H9 (cell line): Measurements from ENCODE around the gene DUOX1. TPM values are rescaled to one million over a fixed set of nuclear protein-coding genes. Genes with fewer than 3 reads are reported as not detected.

ENCODE experiments used
- DNase-seq: peaks from one replicate; pipeline ENCODE4 v3.0.0-alpha.2; 2017
- H2AFZ ChIP-seq: one replicate; pipeline ENCODE4 v1.6.1; 2013; ENCODE audit warnings: mild to moderate bottlenecking, low read length, control low read depth, moderate library complexity
- H2AK5ac ChIP-seq: 2 replicates; pipeline ENCODE4 v1.6.1; 2013; ENCODE audit warnings: low read length, control low read depth, mixed read lengths; ENCODE audit not compliant: insufficient read length
- H2BK120ac ChIP-seq: one replicate; pipeline ENCODE4 v1.6.1; 2013; ENCODE audit warnings: low read depth, mild to moderate bottlenecking, low read length, control low read depth, inconsistent platforms; ENCODE audit not compliant: poor library complexity, severe bottlenecking
- H2BK12ac ChIP-seq: 2 replicates; pipeline ENCODE4 v1.6.1; 2013; ENCODE audit warnings: low read length, control low read depth, mixed read lengths, low read depth; ENCODE audit not compliant: insufficient read length
- H2BK15ac ChIP-seq: 2 replicates; pipeline ENCODE4 v1.6.1; 2013; ENCODE audit warnings: low read depth, low read length, control low read depth
- H2BK20ac ChIP-seq: one replicate; pipeline ENCODE4 v1.6.1; 2013; ENCODE audit warnings: low read depth, mild to moderate bottlenecking, low read length, control low read depth, inconsistent platforms; ENCODE audit not compliant: poor library complexity, severe bottlenecking
- H2BK5ac ChIP-seq: 2 replicates; pipeline ENCODE4 v1.6.1; 2013; ENCODE audit warnings: low read length, control low read depth, mixed read lengths; ENCODE audit not compliant: insufficient read length
- H3K14ac ChIP-seq: 2 replicates; pipeline ENCODE4 v1.6.1; 2013; ENCODE audit warnings: low read length, control low read depth; ENCODE audit not compliant: insufficient read depth
- H3K18ac ChIP-seq: 2 replicates; pipeline ENCODE4 v1.6.1; 2013; ENCODE audit warnings: low read depth, mild to moderate bottlenecking, mixed read lengths, low read length, control low read depth; ENCODE audit not compliant: insufficient read length
- H3K23ac ChIP-seq: 2 replicates; pipeline ENCODE4 v1.6.1; 2013; ENCODE audit warnings: low read length, control low read depth, mixed read lengths, low read depth; ENCODE audit not compliant: insufficient read length
- H3K23me2 ChIP-seq: 2 replicates; pipeline ENCODE4 v1.6.1; 2013; ENCODE audit warnings: low read depth, mild to moderate bottlenecking, mixed read lengths, low read length, control low read depth; ENCODE audit not compliant: insufficient read length, poor library complexity, severe bottlenecking
- H3K27ac ChIP-seq: 2 replicates; pipeline ENCODE4 v1.5.1; 2013; ENCODE audit warnings: low read length, control low read depth, mixed read lengths, low read depth; ENCODE audit not compliant: insufficient read length
- H3K27me3 ChIP-seq: 2 replicates; pipeline ENCODE4 v1.6.1; 2013; ENCODE audit warnings: low read length, control low read depth, inconsistent platforms; ENCODE audit not compliant: insufficient read depth
- H3K4ac ChIP-seq: 2 replicates; pipeline ENCODE4 v1.6.1; 2013; ENCODE audit warnings: low read depth, mild to moderate bottlenecking, control low read depth, inconsistent platforms, low read length, moderate library complexity
- H3K4me1 ChIP-seq: 2 replicates; pipeline ENCODE4 v1.6.1; 2013; ENCODE audit warnings: low read length, control low read depth, inconsistent platforms; ENCODE audit not compliant: insufficient read depth
- H3K4me2 ChIP-seq: 2 replicates; pipeline ENCODE4 v1.6.1; 2013; ENCODE audit warnings: low read length, control low read depth, mixed read lengths; ENCODE audit not compliant: insufficient read length, insufficient read depth
- H3K56ac ChIP-seq: 2 replicates; pipeline ENCODE4 v1.6.1; 2013; ENCODE audit warnings: low read depth, mild to moderate bottlenecking, mixed read lengths, low read length, control low read depth; ENCODE audit not compliant: insufficient read length
- H3K79me1 ChIP-seq: 2 replicates; pipeline ENCODE4 v1.6.1; 2013; ENCODE audit warnings: low read depth, mild to moderate bottlenecking, moderate library complexity, low read length, control low read depth, inconsistent platforms; ENCODE audit not compliant: insufficient read depth, poor library complexity, severe bottlenecking
- H3K79me2 ChIP-seq: 2 replicates; pipeline ENCODE4 v1.6.1; 2013; ENCODE audit warnings: low read length, control low read depth, inconsistent platforms; ENCODE audit not compliant: insufficient read depth
- H3K9ac ChIP-seq: 2 replicates; pipeline ENCODE4 v1.6.1; 2013; ENCODE audit warnings: low read length, control low read depth, mixed read lengths; ENCODE audit not compliant: insufficient read length; ENCODE audit errors: extremely low read depth
- H3K9me3 ChIP-seq: one replicate; pipeline ENCODE4 v1.6.1; 2013; ENCODE audit warnings: low read depth, low read length, inconsistent platforms; ENCODE audit not compliant: control insufficient read depth
- H3T11ph ChIP-seq: one replicate; pipeline ENCODE4 v1.6.1; 2013; ENCODE audit warnings: mild to moderate bottlenecking, low read length, control low read depth, inconsistent platforms
- H4K20me1 ChIP-seq: one replicate; pipeline ENCODE4 v1.6.1; 2013; ENCODE audit not compliant: control insufficient read depth, insufficient read length, insufficient read depth
- H4K5ac ChIP-seq: 2 replicates; pipeline ENCODE4 v1.6.1; 2013; ENCODE audit warnings: low read depth, mild to moderate bottlenecking, mixed read lengths, low read length, control low read depth; ENCODE audit not compliant: insufficient read length
- H4K8ac ChIP-seq: replicated peaks from 2 replicates; pipeline ENCODE4 v1.6.1; 2013; ENCODE audit warnings: low read length, control low read depth, mixed read lengths, low read depth; ENCODE audit not compliant: insufficient read length
- H4K91ac ChIP-seq: 2 replicates; pipeline ENCODE4 v1.6.1; 2013; ENCODE audit warnings: low read depth, mild to moderate bottlenecking, moderate library complexity, mixed read lengths, low read length, control low read depth; ENCODE audit not compliant: insufficient read length
- H3K27ac Mint-ChIP-seq, 3 experiments: 2 replicates in 2 of 3; 3 replicates in 1 of 3; pipeline ENCODE4 v1.8.0; 2020 to 2021; ENCODE audit warnings: mixed read lengths in 3 of 3, mild to moderate bottlenecking in 1 of 3, moderate library complexity in 1 of 3
- H3K27me3 Mint-ChIP-seq: 2 replicates; pipeline ENCODE4 v1.8.0; 2021; ENCODE audit warnings: low read depth, mild to moderate bottlenecking, moderate library complexity, mixed read lengths
- H3K36me3 Mint-ChIP-seq, 3 experiments: 2 replicates in 2 of 3; 3 replicates in 1 of 3; pipeline ENCODE4 v1.8.0; 2020 to 2021; ENCODE audit warnings: low read depth in 3 of 3, mixed read lengths in 3 of 3; ENCODE audit not compliant: insufficient read depth in 1 of 3
- H3K4me1 Mint-ChIP-seq, 2 experiments: 2 replicates each; pipeline ENCODE4 v1.8.0; 2020; ENCODE audit warnings: mixed read lengths in 2 of 2
- H3K4me3 Mint-ChIP-seq, 2 experiments: 2 replicates in 1 of 2; 3 replicates in 1 of 2; pipeline ENCODE4 v1.8.0; 2020 to 2021; ENCODE audit warnings: mild to moderate bottlenecking in 2 of 2, mixed read lengths in 2 of 2, moderate library complexity in 1 of 2
- H3K9me3 Mint-ChIP-seq, 2 experiments: 2 replicates in 1 of 2; 3 replicates in 1 of 2; pipeline ENCODE4 v1.8.0; 2020; ENCODE audit warnings: mild to moderate bottlenecking in 2 of 2, mixed read lengths in 2 of 2, moderate library complexity in 1 of 2
- WGBS: extraction: QIAGEN DNeasy Blood & Tissue Kit; methylation state at CpG from one replicate; pipeline ENCODE4 v1.1.7; 2013; ENCODE audit warnings: missing lambda C conversion rate, low lambda C conversion rate, mixed read lengths; ENCODE audit not compliant: insufficient read length; ENCODE audit errors: extremely low coverage; 5-methylcytosine and 5-hydroxymethylcytosine counted together
- total RNA-seq: library from RNA; stranded (reverse); gene quantifications from 2 replicates; pipeline ENCODE4 v1.2.1, GENCODE V29; 2021
- TF ChIP-seq, protein P1 (sequence below): fragments of 200-600 bp; sonication (generic); conservative IDR thresholded peaks from 3 replicates; pipeline ENCODE4 v1.8.0; 2021; ENCODE audit warnings: antibody characterized with exemption, mild to moderate bottlenecking

Gene DUOX1
- total RNA-seq, 1 experiment from 2014 or later, result 2.6 TPM

DNA sequence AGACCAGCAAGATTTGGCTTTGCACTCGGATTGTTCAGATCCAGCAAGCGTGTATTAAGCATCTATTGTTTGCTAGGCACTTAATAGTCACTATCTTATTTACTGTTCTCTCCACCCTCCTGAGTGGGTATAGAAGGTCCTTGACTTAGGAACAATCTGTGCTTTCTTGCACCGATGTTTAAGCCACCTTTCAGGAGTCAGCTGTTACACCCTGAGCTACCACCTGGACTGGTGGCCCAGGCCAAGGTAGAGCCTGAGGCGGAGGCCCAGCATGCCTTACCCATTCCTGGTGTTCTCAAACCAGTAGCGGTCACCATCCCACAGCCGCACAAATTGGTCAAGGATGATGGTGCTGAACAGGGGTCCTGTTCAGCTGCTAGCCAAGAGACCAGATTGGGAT, 10.0 kb downstream of the DUOX1 start:
- H2AFZ ChIP-seq, result no peak overlapping the region
- H3K14ac ChIP-seq, result no peak overlapping the region
- no peak overlapping the region for H4K8ac ChIP-seq
- no peak overlapping the region for H3K27ac ChIP-seq
- H3K9me3 ChIP-seq, result no peaks in the 10 kb centered on the region
- no peaks in the 10 kb centered on the region for H3K79me1 ChIP-seq
- no peak overlapping the region for H4K91ac ChIP-seq
- H3K18ac ChIP-seq, result no peak overlapping the region
- H2BK120ac ChIP-seq, result no peak overlapping the region
- no peak overlapping the region for H4K5ac ChIP-seq
- no CpG with 5 or more reads among the region's 6 CpGs for WGBS
- no peak overlapping the region for H3K23ac ChIP-seq
- no peak overlapping the region for H3T11ph ChIP-seq
- H3K4me1 ChIP-seq, result no peaks in the 10 kb centered on the region; the same call in 1 of the 2 replicates
- Mint-ChIP-seq H3K27ac (no peak overlapping the region), H3K4me3 (no peak overlapping the region), H3K4me1 (peaks cover 5 to 9% of the 10 kb centered on the region in 2 experiments; a peak in 3 of 4 replicates), H3K36me3 (no peaks in the 10 kb centered on the region), H3K27me3 (peaks cover 37% of the 10 kb centered on the region), H3K9me3 (no peaks in the 10 kb centered on the region; a peak in 1 of 5 replicates)
- no peak overlapping the region for H2BK12ac ChIP-seq
- no peak overlapping the region for H3K9ac ChIP-seq
- no peaks in the 10 kb centered on the region for H3K79me2 ChIP-seq
- no peak overlapping the region for H3K56ac ChIP-seq
- peaks cover 15% of the 10 kb centered on the region for H3K27me3 ChIP-seq
- no peak for DNase-seq
- no peak overlapping the region for H2AK5ac ChIP-seq
- no peak overlapping the region for H2BK20ac ChIP-seq
- no peak overlapping the region for H3K4ac ChIP-seq
- H3K4me2 ChIP-seq, result no peak overlapping the region
- H4K20me1 ChIP-seq, result no peaks in the 10 kb centered on the region
- no peak overlapping the region for H2BK5ac ChIP-seq
- no peaks in the 10 kb centered on the region for H3K23me2 ChIP-seq
- no peak overlapping the region for H2BK15ac ChIP-seq
- TF ChIP-seq, protein P1, sequence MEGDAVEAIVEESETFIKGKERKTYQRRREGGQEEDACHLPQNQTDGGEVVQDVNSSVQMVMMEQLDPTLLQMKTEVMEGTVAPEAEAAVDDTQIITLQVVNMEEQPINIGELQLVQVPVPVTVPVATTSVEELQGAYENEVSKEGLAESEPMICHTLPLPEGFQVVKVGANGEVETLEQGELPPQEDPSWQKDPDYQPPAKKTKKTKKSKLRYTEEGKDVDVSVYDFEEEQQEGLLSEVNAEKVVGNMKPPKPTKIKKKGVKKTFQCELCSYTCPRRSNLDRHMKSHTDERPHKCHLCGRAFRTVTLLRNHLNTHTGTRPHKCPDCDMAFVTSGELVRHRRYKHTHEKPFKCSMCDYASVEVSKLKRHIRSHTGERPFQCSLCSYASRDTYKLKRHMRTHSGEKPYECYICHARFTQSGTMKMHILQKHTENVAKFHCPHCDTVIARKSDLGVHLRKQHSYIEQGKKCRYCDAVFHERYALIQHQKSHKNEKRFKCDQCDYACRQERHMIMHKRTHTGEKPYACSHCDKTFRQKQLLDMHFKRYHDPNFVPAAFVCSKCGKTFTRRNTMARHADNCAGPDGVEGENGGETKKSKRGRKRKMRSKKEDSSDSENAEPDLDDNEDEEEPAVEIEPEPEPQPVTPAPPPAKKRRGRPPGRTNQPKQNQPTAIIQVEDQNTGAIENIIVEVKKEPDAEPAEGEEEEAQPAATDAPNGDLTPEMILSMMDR, result no peak
